ENCODE results near the gene NRAP.

GRCh38 chr10:113657544-113657943 lies 6.3 kb downstream of the NRAP start:
- TF ChIP-seq CTCF (IDR thresholded peaks at IDR 0.05) (no peak), POLR2A (IDR thresholded peaks at IDR 0.05) (no peak)
